ENCODE measurements around the gene TIFAB.
A peak's percentile ranks its signal among the peaks of the same experiment; 100 is the strongest.

TIFAB gene

GRCh38 chr5:135489466-135490244 lies 37.5 kb upstream of the TIFAB start:
- H3K4me3 ChIP-seq (ENCODE audit: low read length), result peak overlapping the region; percentile 55

GRCh38 chr5:135488727-135489465 lies 36.7 kb upstream of the TIFAB start:
- H3K27ac ChIP-seq (ENCODE audit: low read length), result no peak overlapping the region

More at GRCh38 chr5:135489466-135490244, 37.5 kb upstream of the TIFAB start:
- Histone ChIP-seq H3K27me3 (ENCODE audit: control insufficient read depth, insufficient read depth, low read length) (peaks cover 100% of the 10 kb centered on the region), H3K4me1 (ENCODE audit: control insufficient read depth, low read depth, low read length) (peaks cover 41% of the 10 kb centered on the region), H3K9ac (ENCODE audit: low read length) (no peak overlapping the region), H3K36me3 (ENCODE audit: control insufficient read depth, low read depth, low read length) (no peaks in the 10 kb centered on the region), H3K27ac (ENCODE audit: low read length) (no peak overlapping the region), H3K9me3 (ENCODE audit: control insufficient read depth, low read depth, low read length) (no peaks in the 10 kb centered on the region)

GRCh38 chr5:135487839-135488514 lies 35.8 kb upstream of the TIFAB start:
- H3K4me3 ChIP-seq (ENCODE audit: low read length), result peak overlapping the region; percentile 55
- H3K27me3 ChIP-seq (ENCODE audit: control insufficient read depth, insufficient read depth, low read length), result peaks cover 100% of the 10 kb centered on the region
- peaks cover 41% of the 10 kb centered on the region for H3K4me1 ChIP-seq (ENCODE audit: control insufficient read depth, low read depth, low read length)
- H3K27ac ChIP-seq (ENCODE audit: low read length), result no peak overlapping the region
- H3K9me3 ChIP-seq (ENCODE audit: control insufficient read depth, low read depth, low read length), result no peaks in the 10 kb centered on the region
- no peaks in the 10 kb centered on the region for H3K36me3 ChIP-seq (ENCODE audit: control insufficient read depth, low read depth, low read length)
- H3K9ac ChIP-seq (ENCODE audit: low read length), result no peak overlapping the region

More at GRCh38 chr5:135488727-135489465, 36.7 kb upstream of the TIFAB start:
- H3K9me3 ChIP-seq (ENCODE audit: control insufficient read depth, low read depth, low read length), result no peaks in the 10 kb centered on the region
- peak overlapping the region; percentile 55 for H3K4me3 ChIP-seq (ENCODE audit: low read length)
- peaks cover 41% of the 10 kb centered on the region for H3K4me1 ChIP-seq (ENCODE audit: control insufficient read depth, low read depth, low read length)
- H3K36me3 ChIP-seq (ENCODE audit: control insufficient read depth, low read depth, low read length), result no peaks in the 10 kb centered on the region
- H3K27me3 ChIP-seq (ENCODE audit: control insufficient read depth, insufficient read depth, low read length), result peaks cover 100% of the 10 kb centered on the region
- H3K9ac ChIP-seq (ENCODE audit: low read length), result no peak overlapping the region

GRCh38 chr5:135487037-135487395 lies 34.9 kb upstream of the TIFAB start:
- H3K4me1 ChIP-seq (ENCODE audit: control insufficient read depth, low read depth, low read length), result peaks cover 38% of the 10 kb centered on the region
- H3K27me3 ChIP-seq (ENCODE audit: control insufficient read depth, insufficient read depth, low read length), result peaks cover 100% of the 10 kb centered on the region
- no peak overlapping the region for H3K4me3 ChIP-seq (ENCODE audit: low read length)
- H3K9me3 ChIP-seq (ENCODE audit: control insufficient read depth, low read depth, low read length), result no peaks in the 10 kb centered on the region
- H3K9ac ChIP-seq (ENCODE audit: low read length), result no peak overlapping the region
- H3K36me3 ChIP-seq (ENCODE audit: control insufficient read depth, low read depth, low read length), result no peaks in the 10 kb centered on the region
- H3K27ac ChIP-seq (ENCODE audit: low read length), result no peak overlapping the region

GRCh38 chr5:135486131-135487036 lies 34.2 kb upstream of the TIFAB start:
- no peak overlapping the region for H3K4me3 ChIP-seq (ENCODE audit: low read length)
- no peak overlapping the region for H3K9ac ChIP-seq (ENCODE audit: low read length)
- H3K27me3 ChIP-seq (ENCODE audit: control insufficient read depth, insufficient read depth, low read length), result peaks cover 100% of the 10 kb centered on the region
- no peak overlapping the region for H3K27ac ChIP-seq (ENCODE audit: low read length)
- no peaks in the 10 kb centered on the region for H3K9me3 ChIP-seq (ENCODE audit: control insufficient read depth, low read depth, low read length)
- peaks cover 34% of the 10 kb centered on the region for H3K4me1 ChIP-seq (ENCODE audit: control insufficient read depth, low read depth, low read length)
- no peaks in the 10 kb centered on the region for H3K36me3 ChIP-seq (ENCODE audit: control insufficient read depth, low read depth, low read length)

- no peaks in the 10 kb centered on the region for H3K9me3 ChIP-seq (ENCODE audit: control insufficient read depth, low read depth, low read length)
- no peak overlapping the region for H3K9ac ChIP-seq (ENCODE audit: low read length)
- H3K4me3 ChIP-seq (ENCODE audit: low read length), result no peak overlapping the region
- peaks cover 17% of the 10 kb centered on the region for H3K4me1 ChIP-seq (ENCODE audit: control insufficient read depth, low read depth, low read length)
- peaks cover 98% of the 10 kb centered on the region for H3K27me3 ChIP-seq (ENCODE audit: control insufficient read depth, insufficient read depth, low read length)
- H3K36me3 ChIP-seq (ENCODE audit: control insufficient read depth, low read depth, low read length), result no peaks in the 10 kb centered on the region
- no peak overlapping the region for H3K27ac ChIP-seq (ENCODE audit: low read length)
These were observed 32.5 kb upstream of the TIFAB start for GRCh38 chr5:135484674-135485086.

GRCh38 chr5:135483254-135483653 lies 31.1 kb upstream of the TIFAB start:
- peaks cover 17% of the 10 kb centered on the region for H3K4me1 ChIP-seq (ENCODE audit: control insufficient read depth, low read depth, low read length)
- H3K36me3 ChIP-seq (ENCODE audit: control insufficient read depth, low read depth, low read length), result no peaks in the 10 kb centered on the region
- H3K4me3 ChIP-seq (ENCODE audit: low read length), result no peak overlapping the region
- H3K9me3 ChIP-seq (ENCODE audit: control insufficient read depth, low read depth, low read length), result no peaks in the 10 kb centered on the region
- H3K27ac ChIP-seq (ENCODE audit: low read length), result no peak overlapping the region
- peaks cover 98% of the 10 kb centered on the region for H3K27me3 ChIP-seq (ENCODE audit: control insufficient read depth, insufficient read depth, low read length)
- no peak overlapping the region for H3K9ac ChIP-seq (ENCODE audit: low read length)

GRCh38 chr5:135482381-135482933 lies 30.3 kb upstream of the TIFAB start:
- Histone ChIP-seq H3K27me3 (ENCODE audit: control insufficient read depth, insufficient read depth, low read length) (peaks cover 98% of the 10 kb centered on the region), H3K27ac (ENCODE audit: low read length) (no peak overlapping the region), H3K9ac (ENCODE audit: low read length) (no peak overlapping the region), H3K9me3 (ENCODE audit: control insufficient read depth, low read depth, low read length) (no peaks in the 10 kb centered on the region), H3K4me3 (ENCODE audit: low read length) (no peak overlapping the region), H3K4me1 (ENCODE audit: control insufficient read depth, low read depth, low read length) (peaks cover 18% of the 10 kb centered on the region), H3K36me3 (ENCODE audit: control insufficient read depth, low read depth, low read length) (no peaks in the 10 kb centered on the region)

GRCh38 chr5:135481909-135482311 lies 29.8 kb upstream of the TIFAB start:
- Histone ChIP-seq H3K4me3 (ENCODE audit: low read length) (no peak overlapping the region), H3K36me3 (ENCODE audit: control insufficient read depth, low read depth, low read length) (no peaks in the 10 kb centered on the region), H3K9me3 (ENCODE audit: control insufficient read depth, low read depth, low read length) (no peaks in the 10 kb centered on the region), H3K27ac (ENCODE audit: low read length) (no peak overlapping the region), H3K4me1 (ENCODE audit: control insufficient read depth, low read depth, low read length) (peaks cover 19% of the 10 kb centered on the region), H3K27me3 (ENCODE audit: control insufficient read depth, insufficient read depth, low read length) (peaks cover 96% of the 10 kb centered on the region), H3K9ac (ENCODE audit: low read length) (no peak overlapping the region)

GRCh38 chr5:135481387-135481786 lies 29.2 kb upstream of the TIFAB start:
- H3K27ac ChIP-seq (ENCODE audit: low read length), result no peak overlapping the region
- no peak overlapping the region for H3K4me3 ChIP-seq (ENCODE audit: low read length)
- H3K27me3 ChIP-seq (ENCODE audit: control insufficient read depth, insufficient read depth, low read length), result peaks cover 96% of the 10 kb centered on the region
- H3K4me1 ChIP-seq (ENCODE audit: control insufficient read depth, low read depth, low read length), result peaks cover 25% of the 10 kb centered on the region
- no peaks in the 10 kb centered on the region for H3K9me3 ChIP-seq (ENCODE audit: control insufficient read depth, low read depth, low read length)
- H3K36me3 ChIP-seq (ENCODE audit: control insufficient read depth, low read depth, low read length), result no peaks in the 10 kb centered on the region
- H3K9ac ChIP-seq (ENCODE audit: low read length), result no peak overlapping the region

Measured in iPS-18a (cell line).